Glomerular visceral epithelial cell (primary cell): ENCODE data around the gene HSD11B1L.

Source experiments
- DNase-seq: peaks from one replicate; pipeline ENCODE4 v3.0.0-alpha.2; 2016; ENCODE audit errors: extremely low spot score

Gene HSD11B1L

GRCh38 chr19:5667751-5668271 lies 13.0 kb upstream of the HSD11B1L start:
- DNase-seq: no peak

GRCh38 chr19:5669212-5669611 lies 11.6 kb upstream of the HSD11B1L start:
- no peak for DNase-seq

GRCh38 chr19:5671600-5671999 lies 9.2 kb upstream of the HSD11B1L start:
- DNase-seq: no peak

GRCh38 chr19:5672708-5673459 lies 7.9 kb upstream of the HSD11B1L start:
- no peak for DNase-seq

GRCh38 chr19:5673752-5674151 lies 7.1 kb upstream of the HSD11B1L start:
- DNase-seq: no peak

- DNase-seq: no peak
These were observed 6.1 kb upstream of the HSD11B1L start for GRCh38 chr19:5674714-5675113.

GRCh38 chr19:5676105-5676771 lies 4.6 kb upstream of the HSD11B1L start:
- no peak for DNase-seq

GRCh38 chr19:5676772-5677105 lies 4.1 kb upstream of the HSD11B1L start:
- DNase-seq: no peak

GRCh38 chr19:5677136-5677535 lies 3.7 kb upstream of the HSD11B1L start:
- no peak for DNase-seq

- DNase-seq: no peak
These were observed 3.2 kb upstream of the HSD11B1L start for GRCh38 chr19:5677580-5677979.

- no peak for DNase-seq
These were observed 2.6 kb upstream of the HSD11B1L start for GRCh38 chr19:5678071-5678718.

GRCh38 chr19:5679289-5680083 lies 1.3 kb upstream of the HSD11B1L start:
- DNase-seq: no peak

GRCh38 chr19:5680084-5680436 lies 767 bp upstream of the HSD11B1L start:
- DNase-seq: no peak

GRCh38 chr19:5681391-5682106 lies 722 bp downstream of the HSD11B1L start:
- no peak for DNase-seq

GRCh38 chr19:5682107-5682482 lies 1.3 kb downstream of the HSD11B1L start:
- DNase-seq: no peak

GRCh38 chr19:5683177-5683886 lies 2.5 kb downstream of the HSD11B1L start:
- no peak for DNase-seq

GRCh38 chr19:5684694-5685430 lies 4.0 kb downstream of the HSD11B1L start:
- no peak for DNase-seq

- no peak for DNase-seq
These were observed 5.5 kb downstream of the HSD11B1L start for GRCh38 chr19:5686326-5686646.

GRCh38 chr19:5686647-5687359 lies 6.0 kb downstream of the HSD11B1L start:
- peak; percentile 97 for DNase-seq
